Peyer's patch (tissue), 4 donors: ENCODE results near the gene FUOM.

Experiments used
- POLR2A ChIP-seq, 2 donors: fragments of 450-650 bp; IDR thresholded peaks; one replicate each; pipeline ENCODE4 v1.5.1; 2017; ENCODE audit warnings: antibody characterized with exemption in 2 of 2, mild to moderate bottlenecking in 2 of 2, moderate library complexity in 2 of 2
- TF ChIP-seq, protein P1 (sequence below), 6 experiments: fragments of 450-650 bp in 4 of 6; fragments of 200-600 bp in 2 of 6; sonication (generic) in 1 of 6; IDR thresholded peaks; one replicate each; pipeline ENCODE4 v1.5.1; 2017 to 2019; ENCODE audit warnings: antibody characterized with exemption in 6 of 6, mild to moderate bottlenecking in 3 of 6, moderate library complexity in 1 of 6

GRCh38 chr10:133383551-133383950, 25.7 kb upstream of the FUOM start:
- TF ChIP-seq, protein P1, sequence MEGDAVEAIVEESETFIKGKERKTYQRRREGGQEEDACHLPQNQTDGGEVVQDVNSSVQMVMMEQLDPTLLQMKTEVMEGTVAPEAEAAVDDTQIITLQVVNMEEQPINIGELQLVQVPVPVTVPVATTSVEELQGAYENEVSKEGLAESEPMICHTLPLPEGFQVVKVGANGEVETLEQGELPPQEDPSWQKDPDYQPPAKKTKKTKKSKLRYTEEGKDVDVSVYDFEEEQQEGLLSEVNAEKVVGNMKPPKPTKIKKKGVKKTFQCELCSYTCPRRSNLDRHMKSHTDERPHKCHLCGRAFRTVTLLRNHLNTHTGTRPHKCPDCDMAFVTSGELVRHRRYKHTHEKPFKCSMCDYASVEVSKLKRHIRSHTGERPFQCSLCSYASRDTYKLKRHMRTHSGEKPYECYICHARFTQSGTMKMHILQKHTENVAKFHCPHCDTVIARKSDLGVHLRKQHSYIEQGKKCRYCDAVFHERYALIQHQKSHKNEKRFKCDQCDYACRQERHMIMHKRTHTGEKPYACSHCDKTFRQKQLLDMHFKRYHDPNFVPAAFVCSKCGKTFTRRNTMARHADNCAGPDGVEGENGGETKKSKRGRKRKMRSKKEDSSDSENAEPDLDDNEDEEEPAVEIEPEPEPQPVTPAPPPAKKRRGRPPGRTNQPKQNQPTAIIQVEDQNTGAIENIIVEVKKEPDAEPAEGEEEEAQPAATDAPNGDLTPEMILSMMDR (IDR thresholded peaks at IDR 0.05) = no peak
- TF ChIP-seq POLR2A (IDR thresholded peaks at IDR 0.05) = no peak
